ENCODE results near the gene CHST5.

Gene CHST5

GRCh38 chr16:75575958-75576357 is 40.0 kb upstream of the CHST5 start:
- no peak for TF ChIP-seq CTCF (IDR thresholded peaks at IDR 0.05; ENCODE audit: control insufficient read depth, insufficient read depth, low read depth, low read length, missing control alignments)
- no peak for DNase-seq (ENCODE audit: low read depth)
- no peak overlapping the region for H3K4me3 ChIP-seq (ENCODE audit: control insufficient read depth, low read depth, low read length)

GRCh38 chr16:75573955-75574354 is 38.0 kb upstream of the CHST5 start:
- DNase-seq (ENCODE audit: low read depth), result no peak
- no peak for TF ChIP-seq CTCF (IDR thresholded peaks at IDR 0.05; ENCODE audit: control insufficient read depth, insufficient read depth, low read depth, low read length, missing control alignments)

DNA sequence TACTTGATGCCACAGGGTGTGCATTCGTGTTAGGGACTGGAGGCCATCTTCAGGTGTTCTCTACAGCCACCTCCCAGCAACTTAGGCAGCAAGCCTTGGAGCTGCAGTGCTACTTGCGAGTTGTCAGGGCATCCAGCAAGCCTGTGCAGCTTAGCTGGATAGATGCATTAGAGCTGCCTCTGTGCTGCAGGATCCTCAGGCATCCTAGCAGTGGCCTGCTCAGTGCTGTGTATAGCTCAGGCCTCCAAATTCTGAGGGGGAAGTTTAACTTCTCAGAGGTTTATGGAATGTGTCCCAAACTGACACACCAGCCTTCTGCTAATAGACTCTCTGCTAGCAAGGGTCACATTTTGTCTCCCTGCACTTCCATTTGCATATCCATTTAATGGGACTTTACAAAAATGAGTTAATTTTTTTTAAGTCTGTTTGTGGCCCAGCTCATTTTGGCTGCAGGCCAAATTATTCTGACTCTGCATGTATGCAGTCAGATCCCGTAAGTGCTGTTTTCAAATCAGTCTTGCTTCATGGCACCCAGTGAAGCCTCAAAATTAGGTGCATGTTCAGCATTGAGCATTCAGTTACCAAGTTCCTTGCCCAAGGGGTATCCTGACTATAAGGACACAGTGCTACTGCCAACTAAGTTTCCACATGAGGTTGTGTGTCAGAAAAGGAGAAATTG is 37.1 kb upstream of the CHST5 start:
- H3K4me3 ChIP-seq (ENCODE audit: control insufficient read depth, low read depth, low read length), result no peak overlapping the region
- no peak for DNase-seq (ENCODE audit: low read depth)
- no peak for TF ChIP-seq CTCF (IDR thresholded peaks at IDR 0.05; ENCODE audit: control insufficient read depth, insufficient read depth, low read depth, low read length, missing control alignments)

More at GRCh38 chr16:75573955-75574354, 38.0 kb upstream of the CHST5 start:
- H3K4me3 ChIP-seq (ENCODE audit: control insufficient read depth, low read depth, low read length), result no peak overlapping the region

GRCh38 chr16:75570396-75571065 is 34.6 kb upstream of the CHST5 start:
- no peak overlapping the region for H3K4me3 ChIP-seq (ENCODE audit: control insufficient read depth, low read depth, low read length)
- no peak for DNase-seq (ENCODE audit: low read depth)
- TF ChIP-seq CTCF (IDR thresholded peaks at IDR 0.05; ENCODE audit: control insufficient read depth, insufficient read depth, low read depth, low read length, missing control alignments), result no peak

- H3K4me3 ChIP-seq (ENCODE audit: control insufficient read depth, low read depth, low read length), result no peak overlapping the region
- TF ChIP-seq CTCF (IDR thresholded peaks at IDR 0.05; ENCODE audit: control insufficient read depth, insufficient read depth, low read depth, low read length, missing control alignments), result no peak
- no peak for DNase-seq (ENCODE audit: low read depth)
Observed at GRCh38 chr16:75567911-75568310, 32.0 kb upstream of the CHST5 start.

- no peak for TF ChIP-seq CTCF (IDR thresholded peaks at IDR 0.05; ENCODE audit: control insufficient read depth, insufficient read depth, low read depth, low read length, missing control alignments)
- H3K4me3 ChIP-seq (ENCODE audit: control insufficient read depth, low read depth, low read length), result peak overlapping the region; percentile 86
- no peak for DNase-seq (ENCODE audit: low read depth)
Observed at GRCh38 chr16:75566758-75567255, 30.9 kb upstream of the CHST5 start.
